ENCODE results near the gene MYO3B.

MYO3B gene

GRCh38 chr2:170566138-170566537 is 388.2 kb downstream of the MYO3B start:
- TF ChIP-seq CTCF (IDR thresholded peaks at IDR 0.05; ENCODE audit: insufficient read depth, low read depth, low read length, missing control alignments), result no peak
- H3K4me3 ChIP-seq (ENCODE audit: low read length), result no peak overlapping the region
- no peak for DNase-seq (ENCODE audit: low read depth)

DNA sequence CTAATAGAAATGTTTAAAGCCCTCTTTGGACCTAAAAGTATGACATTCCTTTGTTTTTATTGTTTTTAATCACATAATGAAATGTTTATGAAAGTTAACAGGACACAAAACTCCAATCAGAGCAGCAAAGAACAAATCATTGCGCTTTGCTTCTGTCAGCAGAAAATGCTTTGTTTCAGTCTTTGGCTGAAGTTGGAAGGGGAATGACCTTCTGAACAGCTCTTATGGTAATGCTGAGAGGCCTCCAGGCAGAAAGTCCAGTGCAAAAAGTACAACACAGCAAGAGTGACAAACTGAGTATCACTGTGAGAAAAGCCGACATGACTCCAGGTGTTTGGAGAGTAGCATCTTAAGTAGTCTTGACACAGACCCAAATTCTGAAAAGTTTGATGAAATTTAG is 389.5 kb downstream of the MYO3B start:
- DNase-seq (ENCODE audit: low read depth), result no peak
- no peak for TF ChIP-seq CTCF (IDR thresholded peaks at IDR 0.05; ENCODE audit: insufficient read depth, low read depth, low read length, missing control alignments)

DNA sequence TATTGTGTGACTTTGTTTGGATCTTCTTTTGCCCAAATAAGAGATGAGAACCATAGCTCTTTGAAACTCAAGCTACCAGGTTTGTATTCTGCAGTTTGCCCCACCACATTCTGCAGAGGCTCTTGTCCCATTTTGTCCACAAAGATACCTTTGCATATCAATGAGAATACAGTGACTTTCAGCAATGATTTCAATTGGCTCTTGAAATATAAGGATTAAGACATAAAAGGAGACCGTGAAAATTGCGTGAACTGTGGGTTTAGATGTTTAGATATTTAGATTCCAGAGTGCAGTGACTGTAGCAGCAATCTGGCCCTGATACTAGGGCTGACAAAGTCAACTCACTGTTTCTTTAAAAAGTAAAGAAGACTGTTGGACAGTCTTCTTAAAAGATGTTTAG is 390.6 kb downstream of the MYO3B start:
- TF ChIP-seq CTCF (IDR thresholded peaks at IDR 0.05; ENCODE audit: insufficient read depth, low read depth, low read length, missing control alignments), result no peak
- DNase-seq (ENCODE audit: low read depth), result no peak
- no peak overlapping the region for H3K4me3 ChIP-seq (ENCODE audit: low read length)

More for the DNA sequence above, 389.5 kb downstream of the MYO3B start:
- no peak overlapping the region for H3K4me3 ChIP-seq (ENCODE audit: low read length)

DNA sequence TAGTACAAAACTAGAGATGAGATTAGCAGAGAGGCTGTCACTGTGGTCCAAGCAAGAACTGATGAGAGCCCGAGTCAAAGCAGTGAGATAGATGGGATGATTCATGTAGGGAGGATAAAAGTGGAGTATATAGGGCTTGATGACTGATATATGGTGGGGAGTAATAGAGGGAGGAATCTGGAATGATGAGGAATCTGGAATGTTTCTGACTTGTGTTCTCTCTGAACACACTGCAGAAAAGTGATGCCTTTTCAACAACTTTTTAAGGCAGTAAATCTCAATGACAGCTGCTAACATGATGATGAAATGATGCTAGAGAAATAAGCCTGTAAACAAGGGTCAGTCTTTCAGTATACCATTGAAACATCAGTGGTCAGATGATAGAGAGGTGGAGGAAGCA is 393.7 kb downstream of the MYO3B start:
- TF ChIP-seq CTCF (IDR thresholded peaks at IDR 0.05; ENCODE audit: insufficient read depth, low read depth, low read length, missing control alignments), result no peak
- H3K4me3 ChIP-seq (ENCODE audit: low read length), result no peak overlapping the region
- DNase-seq (ENCODE audit: low read depth), result peak; percentile 4

DNA sequence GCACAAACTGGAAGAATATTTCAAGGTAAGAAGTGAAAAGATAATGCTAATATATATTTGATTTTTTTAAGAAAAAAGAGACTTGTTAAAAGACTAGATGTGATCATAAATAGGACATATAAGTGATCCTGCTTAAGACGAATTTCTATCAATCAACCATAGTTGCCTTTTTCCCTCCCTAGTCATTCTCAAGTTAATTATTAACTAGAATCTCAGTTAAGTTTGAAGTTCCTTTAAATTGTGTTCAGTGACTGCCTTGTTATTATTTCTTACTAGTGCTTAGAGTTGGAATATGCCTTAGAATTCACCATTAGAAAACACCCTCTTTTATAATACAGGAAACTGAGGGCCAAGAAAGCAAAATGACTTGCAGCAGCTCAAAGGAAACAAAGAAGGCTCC is 395.7 kb downstream of the MYO3B start:
- DNase-seq (ENCODE audit: low read depth), result no peak
- no peak for TF ChIP-seq CTCF (IDR thresholded peaks at IDR 0.05; ENCODE audit: insufficient read depth, low read depth, low read length, missing control alignments)
- no peak overlapping the region for H3K4me3 ChIP-seq (ENCODE audit: low read length)

DNA sequence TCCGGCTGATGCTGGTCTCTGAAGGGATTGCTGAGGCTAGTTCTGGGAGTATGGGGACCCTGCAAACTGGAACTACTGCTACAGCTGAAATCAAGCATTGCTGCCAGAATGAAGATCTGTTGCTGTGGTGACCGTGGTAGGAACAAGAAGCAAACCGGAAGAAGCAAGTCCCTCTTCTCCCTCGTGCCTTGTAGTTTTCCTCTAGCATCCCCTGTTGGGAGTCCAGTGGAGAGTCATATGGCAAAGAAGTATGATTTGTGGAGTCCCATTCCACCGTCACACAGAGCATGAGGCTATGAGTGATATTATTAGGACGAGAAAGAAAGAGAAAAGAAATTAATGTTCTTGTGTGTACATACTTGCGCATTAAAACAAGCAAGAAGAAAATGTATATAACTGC is 398.3 kb downstream of the MYO3B start:
- DNase-seq (ENCODE audit: low read depth), result no peak
- no peak overlapping the region for H3K4me3 ChIP-seq (ENCODE audit: low read length)
- no peak for TF ChIP-seq CTCF (IDR thresholded peaks at IDR 0.05; ENCODE audit: insufficient read depth, low read depth, low read length, missing control alignments)

DNA sequence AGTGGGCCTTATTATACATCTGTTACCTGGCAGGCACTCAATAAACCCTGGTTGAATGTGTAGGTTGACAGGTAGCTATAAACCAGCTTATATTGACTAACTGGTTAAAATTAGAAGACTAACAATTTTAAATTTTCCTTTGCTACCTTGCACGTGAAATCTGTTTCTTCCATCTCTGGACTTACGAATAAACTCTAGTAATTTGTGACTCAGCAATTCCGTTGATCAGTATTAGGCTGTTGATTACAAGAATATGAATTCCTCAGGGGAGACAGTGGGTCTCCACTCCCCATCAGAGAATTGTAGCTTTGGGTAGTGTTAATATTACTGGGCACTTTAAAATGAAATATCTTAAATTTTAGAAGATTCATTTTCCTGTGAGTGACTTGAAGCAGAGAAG is 399.4 kb downstream of the MYO3B start:
- no peak overlapping the region for H3K4me3 ChIP-seq (ENCODE audit: low read length)
- TF ChIP-seq CTCF (IDR thresholded peaks at IDR 0.05; ENCODE audit: insufficient read depth, low read depth, low read length, missing control alignments), result no peak
- DNase-seq (ENCODE audit: low read depth), result no peak

Data from epithelial cell of esophagus (primary cell).